GM23338 (cell line): ENCODE data around the gene IMMP2L.
"Not testable (repeated sequence)": the region's sequence is repeated elsewhere in the genome, so short reads cannot be mapped to it uniquely, and the experiment has no call there.

Source experiments
- CREB1 ChIP-seq: fragments of 250-450 bp; sonication (Bioruptor Pico); IDR thresholded peaks from 2 replicates; pipeline ENCODE4 v1.5.0; 2020; ENCODE audit warnings: low read depth, mild to moderate bottlenecking, moderate library complexity
- CTCF ChIP-seq, 2 experiments: fragments of 200-600 bp in 1 of 2; sonication (generic) in 1 of 2; conservative IDR thresholded peaks; 2 replicates each; pipeline versions ENCODE4 v1.5.1 to v1.6.1; 2016 to 2017; ENCODE audit warnings: antibody characterized with exemption in 2 of 2, low read depth in 2 of 2, mild to moderate bottlenecking in 2 of 2, moderate library complexity in 1 of 2
- ETS1 ChIP-seq: IDR thresholded peaks from 2 replicates; pipeline ENCODE4 v1.6.1; 2016; ENCODE audit warnings: antibody characterized with exemption
- EZH2 ChIP-seq: fragments of 200-600 bp; sonication (generic); IDR thresholded peaks from one replicate; pipeline ENCODE4 v1.8.0; 2017; ENCODE audit warnings: antibody characterized with exemption, mild to moderate bottlenecking, low read depth; ENCODE audit not compliant: unreplicated experiment
- EZH2phosphoT487 ChIP-seq: fragments of 200-600 bp; sonication (generic); IDR thresholded peaks from one replicate; pipeline ENCODE4 v1.8.1; 2018; ENCODE audit warnings: antibody characterized with exemption; ENCODE audit not compliant: unreplicated experiment
- JUNB ChIP-seq: IDR thresholded peaks from one replicate; pipeline ENCODE4 v1.6.1; 2016; ENCODE audit warnings: antibody characterized with exemption; ENCODE audit not compliant: unreplicated experiment
- NANOG ChIP-seq: IDR thresholded peaks from 2 replicates; pipeline ENCODE4 v1.6.1; 2016; ENCODE audit warnings: antibody characterized with exemption, borderline replicate concordance
- POLR2AphosphoS5 ChIP-seq: IDR thresholded peaks from 2 replicates; pipeline ENCODE4 v1.6.1; 2016; ENCODE audit warnings: antibody characterized with exemption, low read depth
- REST ChIP-seq: IDR thresholded peaks from one replicate; pipeline ENCODE4 v1.6.1; 2018; ENCODE audit warnings: antibody characterized with exemption; ENCODE audit not compliant: unreplicated experiment
- STAT1 ChIP-seq: IDR thresholded peaks from one replicate; pipeline ENCODE4 v1.6.1; 2016; ENCODE audit warnings: antibody characterized with exemption; ENCODE audit not compliant: unreplicated experiment
- ZNF114 ChIP-seq: fragments of 250-450 bp; sonication (Bioruptor Pico); IDR thresholded peaks from 2 replicates; pipeline ENCODE4 v1.5.0; 2020; ENCODE audit warnings: mild to moderate bottlenecking, moderate library complexity
- ZNF331 ChIP-seq: fragments of 250-450 bp; sonication (Bioruptor Pico); IDR thresholded peaks from 2 replicates; pipeline ENCODE4 v1.5.0; 2020; ENCODE audit warnings: low read depth, mild to moderate bottlenecking, moderate library complexity
- TF ChIP-seq, protein P1 (sequence below): fragments of 250-450 bp; sonication (Bioruptor Pico); IDR thresholded peaks from 2 replicates; pipeline ENCODE4 v1.5.0; 2020; ENCODE audit warnings: mild to moderate bottlenecking, moderate library complexity

GRCh38 chr7:111323670-111324069 lies 238.6 kb downstream of the IMMP2L start:
- not testable (repeated sequence) for TF ChIP-seq EZH2phosphoT487; CTCF (conservative IDR thresholded peaks at IDR 0.05; ENCODE audit: low read depth in 2 of 2); REST; NANOG; EZH2; CREB1 (CRISPR knock-in tag); POLR2AphosphoS5; ZNF331; ETS1; ZNF114 (CRISPR knock-in tag); STAT1; JUNB
- TF ChIP-seq, protein P1, sequence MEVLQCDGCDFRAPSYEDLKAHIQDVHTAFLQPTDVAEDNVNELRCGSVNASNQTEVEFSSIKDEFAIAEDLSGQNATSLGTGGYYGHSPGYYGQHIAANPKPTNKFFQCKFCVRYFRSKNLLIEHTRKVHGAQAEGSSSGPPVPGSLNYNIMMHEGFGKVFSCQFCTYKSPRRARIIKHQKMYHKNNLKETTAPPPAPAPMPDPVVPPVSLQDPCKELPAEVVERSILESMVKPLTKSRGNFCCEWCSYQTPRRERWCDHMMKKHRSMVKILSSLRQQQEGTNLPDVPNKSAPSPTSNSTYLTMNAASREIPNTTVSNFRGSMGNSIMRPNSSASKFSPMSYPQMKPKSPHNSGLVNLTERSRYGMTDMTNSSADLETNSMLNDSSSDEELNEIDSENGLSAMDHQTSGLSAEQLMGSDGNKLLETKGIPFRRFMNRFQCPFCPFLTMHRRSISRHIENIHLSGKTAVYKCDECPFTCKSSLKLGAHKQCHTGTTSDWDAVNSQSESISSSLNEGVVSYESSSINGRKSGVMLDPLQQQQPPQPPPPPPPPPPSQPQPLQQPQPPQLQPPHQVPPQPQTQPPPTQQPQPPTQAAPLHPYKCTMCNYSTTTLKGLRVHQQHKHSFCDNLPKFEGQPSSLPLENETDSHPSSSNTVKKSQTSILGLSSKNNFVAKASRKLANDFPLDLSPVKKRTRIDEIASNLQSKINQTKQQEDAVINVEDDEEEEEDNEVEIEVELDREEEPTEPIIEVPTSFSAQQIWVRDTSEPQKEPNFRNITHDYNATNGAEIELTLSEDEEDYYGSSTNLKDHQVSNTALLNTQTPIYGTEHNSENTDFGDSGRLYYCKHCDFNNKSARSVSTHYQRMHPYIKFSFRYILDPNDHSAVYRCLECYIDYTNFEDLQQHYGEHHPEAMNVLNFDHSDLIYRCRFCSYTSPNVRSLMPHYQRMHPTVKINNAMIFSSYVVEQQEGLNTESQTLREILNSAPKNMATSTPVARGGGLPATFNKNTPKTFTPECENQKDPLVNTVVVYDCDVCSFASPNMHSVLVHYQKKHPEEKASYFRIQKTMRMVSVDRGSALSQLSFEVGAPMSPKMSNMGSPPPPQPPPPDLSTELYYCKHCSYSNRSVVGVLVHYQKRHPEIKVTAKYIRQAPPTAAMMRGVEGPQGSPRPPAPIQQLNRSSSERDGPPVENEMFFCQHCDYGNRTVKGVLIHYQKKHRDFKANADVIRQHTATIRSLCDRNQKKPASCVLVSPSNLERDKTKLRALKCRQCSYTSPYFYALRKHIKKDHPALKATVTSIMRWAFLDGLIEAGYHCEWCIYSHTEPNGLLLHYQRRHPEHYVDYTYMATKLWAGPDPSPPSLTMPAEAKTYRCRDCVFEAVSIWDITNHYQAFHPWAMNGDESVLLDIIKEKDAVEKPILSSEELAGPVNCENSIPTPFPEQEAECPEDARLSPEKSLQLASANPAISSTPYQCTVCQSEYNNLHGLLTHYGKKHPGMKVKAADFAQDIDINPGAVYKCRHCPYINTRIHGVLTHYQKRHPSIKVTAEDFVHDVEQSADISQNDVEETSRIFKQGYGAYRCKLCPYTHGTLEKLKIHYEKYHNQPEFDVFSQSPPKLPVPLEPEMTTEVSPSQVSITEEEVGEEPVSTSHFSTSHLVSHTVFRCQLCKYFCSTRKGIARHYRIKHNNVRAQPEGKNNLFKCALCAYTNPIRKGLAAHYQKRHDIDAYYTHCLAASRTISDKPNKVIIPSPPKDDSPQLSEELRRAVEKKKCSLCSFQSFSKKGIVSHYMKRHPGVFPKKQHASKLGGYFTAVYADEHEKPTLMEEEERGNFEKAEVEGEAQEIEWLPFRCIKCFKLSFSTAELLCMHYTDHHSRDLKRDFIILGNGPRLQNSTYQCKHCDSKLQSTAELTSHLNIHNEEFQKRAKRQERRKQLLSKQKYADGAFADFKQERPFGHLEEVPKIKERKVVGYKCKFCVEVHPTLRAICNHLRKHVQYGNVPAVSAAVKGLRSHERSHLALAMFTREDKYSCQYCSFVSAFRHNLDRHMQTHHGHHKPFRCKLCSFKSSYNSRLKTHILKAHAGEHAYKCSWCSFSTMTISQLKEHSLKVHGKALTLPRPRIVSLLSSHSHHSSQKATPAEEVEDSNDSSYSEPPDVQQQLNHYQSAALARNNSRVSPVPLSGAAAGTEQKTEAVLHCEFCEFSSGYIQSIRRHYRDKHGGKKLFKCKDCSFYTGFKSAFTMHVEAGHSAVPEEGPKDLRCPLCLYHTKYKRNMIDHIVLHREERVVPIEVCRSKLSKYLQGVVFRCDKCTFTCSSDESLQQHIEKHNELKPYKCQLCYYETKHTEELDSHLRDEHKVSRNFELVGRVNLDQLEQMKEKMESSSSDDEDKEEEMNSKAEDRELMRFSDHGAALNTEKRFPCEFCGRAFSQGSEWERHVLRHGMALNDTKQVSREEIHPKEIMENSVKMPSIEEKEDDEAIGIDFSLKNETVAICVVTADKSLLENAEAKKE (CRISPR knock-in tag): not testable (repeated sequence)
